ENCODE data around the gene KCNQ5. TPM values are rescaled to one million over a fixed set of nuclear protein-coding genes. Genes with fewer than 3 reads are reported as not detected.

Gene KCNQ5
- polyA plus RNA-seq, 1 donor (not counting 4 experiments of a cell fraction or from before 2014, with no cell fraction given), result 3.4 TPM

GRCh38 chr6:73049971-73050594 lies 428.2 kb downstream of the KCNQ5 start:
- no peak for DNase-seq (ENCODE audit: low read depth, low spot score)
- TF ChIP-seq CTCF (optimal IDR thresholded peaks at IDR 0.05 in 1 of 3, IDR thresholded peaks at IDR 0.05 in 1 of 3, conservative IDR thresholded peaks at IDR 0.05 in 1 of 3; ENCODE audit: extremely low read depth in 1 of 3, insufficient read depth in 2 of 3, low read length in 3 of 3), result no peak
- no peak for TF ChIP-seq EZH2 (IDR thresholded peaks at IDR 0.05; ENCODE audit: low read length)
- Histone ChIP-seq H3K4me3 (ENCODE audit: control insufficient read depth in 2 of 3, extremely low read depth in 1 of 3, insufficient read depth in 2 of 3, low read depth in 1 of 3, low read length in 3 of 3) (no peak overlapping the region), H3K9me3 (ENCODE audit: control insufficient read depth, low read depth, low read length) (no peaks in the 10 kb centered on the region), H2AFZ (ENCODE audit: control insufficient read depth, low read length) (no peak overlapping the region), H3K4me1 (ENCODE audit: control insufficient read depth, extremely low read depth, insufficient read depth, low read length) (peaks cover 13% of the 10 kb centered on the region), H3K79me2 (ENCODE audit: control insufficient read depth, insufficient read depth, low read length) (no peaks in the 10 kb centered on the region), H3K9me1 (ENCODE audit: control insufficient read depth, extremely low read depth, insufficient read depth, low read length) (no peaks in the 10 kb centered on the region), H3K36me3 (ENCODE audit: control insufficient read depth in 2 of 2, extremely low read depth in 1 of 2, insufficient read depth in 2 of 2, low read length in 2 of 2) (no peaks in the 10 kb centered on the region), H3K27me3 (ENCODE audit: control insufficient read depth, extremely low read depth, insufficient read depth, low read length) (no peaks in the 10 kb centered on the region), H3K27ac (ENCODE audit: control insufficient read depth, insufficient read depth, low read length) (no peak overlapping the region), H3K9ac (ENCODE audit: control insufficient read depth, extremely low read depth, insufficient read depth, low read length) (no peak overlapping the region), H4K20me1 (ENCODE audit: control insufficient read depth, extremely low read depth, insufficient read depth, low read length) (no peaks in the 10 kb centered on the region), H3K4me2 (ENCODE audit: control insufficient read depth, extremely low read depth, insufficient read depth, low read depth, low read length) (no peak overlapping the region)
- dilution Hi-C loops (cut with MboI; ENCODE audit: extremely low pct_ligation_motif_present, low sequenced_read_pairs), result no loop called here
- no peak for FAIRE-seq

- H3K79me2 ChIP-seq (ENCODE audit: control insufficient read depth, insufficient read depth, low read length), result no peaks in the 10 kb centered on the region
- H3K4me2 ChIP-seq (ENCODE audit: control insufficient read depth, extremely low read depth, insufficient read depth, low read depth, low read length), result no peak overlapping the region
- no peaks in the 10 kb centered on the region for H3K9me1 ChIP-seq (ENCODE audit: control insufficient read depth, extremely low read depth, insufficient read depth, low read length)
- no peak overlapping the region for H3K4me3 ChIP-seq (ENCODE audit: control insufficient read depth in 2 of 3, extremely low read depth in 1 of 3, insufficient read depth in 2 of 3, low read depth in 1 of 3, low read length in 3 of 3)
- peaks cover 13% of the 10 kb centered on the region for H3K4me1 ChIP-seq (ENCODE audit: control insufficient read depth, extremely low read depth, insufficient read depth, low read length)
- DNase-seq (ENCODE audit: low read depth, low spot score) (no peak), FAIRE-seq (no peak)
- dilution Hi-C loops (cut with MboI; ENCODE audit: extremely low pct_ligation_motif_present, low sequenced_read_pairs), result no loop called here
- no peak overlapping the region for H2AFZ ChIP-seq (ENCODE audit: control insufficient read depth, low read length)
- no peaks in the 10 kb centered on the region for H4K20me1 ChIP-seq (ENCODE audit: control insufficient read depth, extremely low read depth, insufficient read depth, low read length)
- no peak overlapping the region for H3K9ac ChIP-seq (ENCODE audit: control insufficient read depth, extremely low read depth, insufficient read depth, low read length)
- no peaks in the 10 kb centered on the region for H3K9me3 ChIP-seq (ENCODE audit: control insufficient read depth, low read depth, low read length)
- H3K27ac ChIP-seq (ENCODE audit: control insufficient read depth, insufficient read depth, low read length), result no peak overlapping the region
- H3K36me3 ChIP-seq (ENCODE audit: control insufficient read depth in 2 of 2, extremely low read depth in 1 of 2, insufficient read depth in 2 of 2, low read length in 2 of 2), result no peaks in the 10 kb centered on the region
- TF ChIP-seq CTCF (optimal IDR thresholded peaks at IDR 0.05 in 1 of 3, IDR thresholded peaks at IDR 0.05 in 1 of 3, conservative IDR thresholded peaks at IDR 0.05 in 1 of 3; ENCODE audit: extremely low read depth in 1 of 3, insufficient read depth in 2 of 3, low read length in 3 of 3) (no peak), EZH2 (IDR thresholded peaks at IDR 0.05; ENCODE audit: low read length) (no peak)
- H3K27me3 ChIP-seq (ENCODE audit: control insufficient read depth, extremely low read depth, insufficient read depth, low read length), result no peaks in the 10 kb centered on the region
These were observed 428.8 kb downstream of the KCNQ5 start for GRCh38 chr6:73050706-73051105.

All from keratinocyte (primary cell).